Measurements from ENCODE around the gene LRMDA. TPM values are rescaled to one million over a fixed set of nuclear protein-coding genes. Genes with fewer than 3 reads are reported as not detected.

LRMDA gene
- total RNA-seq, 1 experiment from 2014 or later = 4.8 TPM

DNA sequence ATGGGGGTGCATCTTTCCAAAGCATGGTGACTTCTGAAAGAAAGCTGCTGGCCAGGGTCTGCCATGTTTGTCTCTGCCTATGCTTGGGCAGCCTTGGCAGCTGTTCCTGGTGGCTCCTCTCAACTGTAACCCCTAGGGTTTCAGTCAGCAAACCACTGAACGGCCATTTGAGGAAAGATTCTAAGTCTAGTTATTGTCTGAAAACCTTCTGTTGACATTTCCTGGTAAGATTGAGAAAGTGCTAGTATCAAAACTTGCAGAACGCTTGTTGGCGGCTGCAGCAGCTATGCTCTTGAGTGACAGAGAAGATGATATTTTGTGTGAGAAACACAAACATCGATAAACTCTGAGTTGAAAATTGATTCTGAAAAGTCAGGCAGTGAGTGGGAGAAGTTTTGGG lies 523.1 kb downstream of the LRMDA start:
- DNase-seq (ENCODE audit: low read depth, low spot score) (no peak), ATAC-seq (no peak)
- Histone ChIP-seq H2AFZ (ENCODE audit: low read depth, low read length, poor library complexity, severe bottlenecking) (no peak overlapping the region), H3K9ac (ENCODE audit: low read length) (no peak overlapping the region), H3K27ac (ENCODE audit: low read depth, low read length) (no peak overlapping the region), H3K27me3 (ENCODE audit: insufficient read depth, low read length) (no peaks in the 10 kb centered on the region), H3K9me2 (ENCODE audit: insufficient read depth) (no peaks in the 10 kb centered on the region), H4K20me1 (ENCODE audit: insufficient read depth) (no peaks in the 10 kb centered on the region), H3K9me3 (ENCODE audit: control insufficient read depth in 1 of 2, insufficient read depth in 1 of 2, low read depth in 1 of 2, low read length in 2 of 2) (no peaks in the 10 kb centered on the region), H3K79me2 (ENCODE audit: insufficient read depth, low read length) (no peaks in the 10 kb centered on the region), H3K4me3 (replicated peaks in 1 of 2; ENCODE audit: low read depth in 1 of 2, low read length in 2 of 2) (no peak overlapping the region), H3K4me1 (ENCODE audit: control insufficient read depth in 1 of 2, insufficient read depth in 2 of 2, low read length in 2 of 2) (peaks cover 5 to 10% of the 10 kb centered on the region in 2 experiments), H3K36me3 (ENCODE audit: control insufficient read depth in 1 of 2, insufficient read depth in 2 of 2, low read length in 2 of 2) (no peaks in the 10 kb centered on the region), H3K4me2 (ENCODE audit: low read length) (no peak overlapping the region)
- POLR2A ChIA-PET = interaction anchor here (0.6 kb wide), 1 partner anchor 309 kb away, joined by 3 read pairs; no protein-coding TSS in a partner anchor
- CTCF ChIA-PET = no interaction called here
- TF ChIP-seq TCF7L2 (IDR thresholded peaks at IDR 0.05; ENCODE audit: borderline replicate concordance, extremely low read depth, insufficient read depth, insufficient read length) (no peak), CBX3 (IDR thresholded peaks at IDR 0.05; ENCODE audit: low read depth) (no peak), EZH2 (IDR thresholded peaks at IDR 0.05) (no peak), SP1 (IDR thresholded peaks at IDR 0.05; ENCODE audit: low read depth) (no peak), ZNF274 (IDR thresholded peaks at IDR 0.05; ENCODE audit: low read depth, low read length) (no peak), POLR2AphosphoS5 (IDR thresholded peaks at IDR 0.05; ENCODE audit: low read depth, low read length) (no peak), JUND (IDR thresholded peaks at IDR 0.05) (no peak), SRF (IDR thresholded peaks at IDR 0.05; ENCODE audit: low read depth) (no peak)
- TF ChIP-seq, protein P1, sequence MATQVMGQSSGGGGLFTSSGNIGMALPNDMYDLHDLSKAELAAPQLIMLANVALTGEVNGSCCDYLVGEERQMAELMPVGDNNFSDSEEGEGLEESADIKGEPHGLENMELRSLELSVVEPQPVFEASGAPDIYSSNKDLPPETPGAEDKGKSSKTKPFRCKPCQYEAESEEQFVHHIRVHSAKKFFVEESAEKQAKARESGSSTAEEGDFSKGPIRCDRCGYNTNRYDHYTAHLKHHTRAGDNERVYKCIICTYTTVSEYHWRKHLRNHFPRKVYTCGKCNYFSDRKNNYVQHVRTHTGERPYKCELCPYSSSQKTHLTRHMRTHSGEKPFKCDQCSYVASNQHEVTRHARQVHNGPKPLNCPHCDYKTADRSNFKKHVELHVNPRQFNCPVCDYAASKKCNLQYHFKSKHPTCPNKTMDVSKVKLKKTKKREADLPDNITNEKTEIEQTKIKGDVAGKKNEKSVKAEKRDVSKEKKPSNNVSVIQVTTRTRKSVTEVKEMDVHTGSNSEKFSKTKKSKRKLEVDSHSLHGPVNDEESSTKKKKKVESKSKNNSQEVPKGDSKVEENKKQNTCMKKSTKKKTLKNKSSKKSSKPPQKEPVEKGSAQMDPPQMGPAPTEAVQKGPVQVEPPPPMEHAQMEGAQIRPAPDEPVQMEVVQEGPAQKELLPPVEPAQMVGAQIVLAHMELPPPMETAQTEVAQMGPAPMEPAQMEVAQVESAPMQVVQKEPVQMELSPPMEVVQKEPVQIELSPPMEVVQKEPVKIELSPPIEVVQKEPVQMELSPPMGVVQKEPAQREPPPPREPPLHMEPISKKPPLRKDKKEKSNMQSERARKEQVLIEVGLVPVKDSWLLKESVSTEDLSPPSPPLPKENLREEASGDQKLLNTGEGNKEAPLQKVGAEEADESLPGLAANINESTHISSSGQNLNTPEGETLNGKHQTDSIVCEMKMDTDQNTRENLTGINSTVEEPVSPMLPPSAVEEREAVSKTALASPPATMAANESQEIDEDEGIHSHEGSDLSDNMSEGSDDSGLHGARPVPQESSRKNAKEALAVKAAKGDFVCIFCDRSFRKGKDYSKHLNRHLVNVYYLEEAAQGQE (IDR thresholded peaks at IDR 0.05; ENCODE audit: low read depth) = no peak
- TF ChIP-seq, protein P2, sequence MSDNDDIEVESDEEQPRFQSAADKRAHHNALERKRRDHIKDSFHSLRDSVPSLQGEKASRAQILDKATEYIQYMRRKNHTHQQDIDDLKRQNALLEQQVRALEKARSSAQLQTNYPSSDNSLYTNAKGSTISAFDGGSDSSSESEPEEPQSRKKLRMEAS (IDR thresholded peaks at IDR 0.05) = no peak
- TF ChIP-seq, protein P3, sequence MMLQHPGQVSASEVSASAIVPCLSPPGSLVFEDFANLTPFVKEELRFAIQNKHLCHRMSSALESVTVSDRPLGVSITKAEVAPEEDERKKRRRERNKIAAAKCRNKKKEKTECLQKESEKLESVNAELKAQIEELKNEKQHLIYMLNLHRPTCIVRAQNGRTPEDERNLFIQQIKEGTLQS (IDR thresholded peaks at IDR 0.05) = no peak
- intact Hi-C loops (cut with micrococcal nuclease) = no loop called here
- BruUV-seq (replicated peaks) = no TSS peak
- RAD21 ChIA-PET (ENCODE audit: low non-redundant PET in 1 of 2, low total read pairs in 2 of 2, uncharacterized antibody in 2 of 2, unreplicated experiment in 2 of 2) = no interaction called here

All from HCT116 (cell line).